HL-60 (cell line): ENCODE measurements around the gene OR8G1.

Experiments
- POLR2AphosphoS5 ChIP-seq: IDR thresholded peaks from 2 replicates; pipeline ENCODE4 v1.6.1; 2012; ENCODE audit warnings: low read depth
- SPI1 ChIP-seq: IDR thresholded peaks from 2 replicates; pipeline ENCODE4 v1.6.1; 2012; ENCODE audit warnings: low read depth, mild to moderate bottlenecking, borderline replicate concordance
- TF ChIP-seq, protein P1 (sequence below): IDR thresholded peaks from one replicate; pipeline ENCODE4 v1.5.1; 2011; ENCODE audit warnings: low read length, control low read depth, inconsistent platforms; ENCODE audit not compliant: insufficient read depth
- TF ChIP-seq, protein P2 (sequence below): IDR thresholded peaks from 2 replicates; pipeline ENCODE4 v1.6.1; 2012; ENCODE audit warnings: low read depth; ENCODE audit not compliant: insufficient replicate concordance

DNA sequence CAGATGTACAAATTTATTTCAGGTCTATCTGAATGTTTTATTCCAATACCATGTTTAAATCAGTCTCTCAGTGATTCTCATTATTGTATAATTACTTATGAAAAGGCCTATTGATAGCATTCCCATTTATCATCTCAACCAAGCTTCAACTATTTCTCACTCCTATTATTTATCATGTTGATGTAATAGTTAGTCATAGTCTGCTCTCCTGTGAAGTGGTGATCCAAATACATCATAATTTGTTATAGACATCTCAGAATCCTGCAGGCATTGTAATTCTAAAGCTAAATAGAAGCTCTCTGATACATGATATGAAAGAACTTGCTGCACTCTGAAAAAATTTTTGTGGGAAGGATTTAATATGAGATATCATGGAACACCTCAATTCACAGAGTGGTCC lies 21.8 kb upstream of the OR8G1 start:
- TF ChIP-seq, protein P1, sequence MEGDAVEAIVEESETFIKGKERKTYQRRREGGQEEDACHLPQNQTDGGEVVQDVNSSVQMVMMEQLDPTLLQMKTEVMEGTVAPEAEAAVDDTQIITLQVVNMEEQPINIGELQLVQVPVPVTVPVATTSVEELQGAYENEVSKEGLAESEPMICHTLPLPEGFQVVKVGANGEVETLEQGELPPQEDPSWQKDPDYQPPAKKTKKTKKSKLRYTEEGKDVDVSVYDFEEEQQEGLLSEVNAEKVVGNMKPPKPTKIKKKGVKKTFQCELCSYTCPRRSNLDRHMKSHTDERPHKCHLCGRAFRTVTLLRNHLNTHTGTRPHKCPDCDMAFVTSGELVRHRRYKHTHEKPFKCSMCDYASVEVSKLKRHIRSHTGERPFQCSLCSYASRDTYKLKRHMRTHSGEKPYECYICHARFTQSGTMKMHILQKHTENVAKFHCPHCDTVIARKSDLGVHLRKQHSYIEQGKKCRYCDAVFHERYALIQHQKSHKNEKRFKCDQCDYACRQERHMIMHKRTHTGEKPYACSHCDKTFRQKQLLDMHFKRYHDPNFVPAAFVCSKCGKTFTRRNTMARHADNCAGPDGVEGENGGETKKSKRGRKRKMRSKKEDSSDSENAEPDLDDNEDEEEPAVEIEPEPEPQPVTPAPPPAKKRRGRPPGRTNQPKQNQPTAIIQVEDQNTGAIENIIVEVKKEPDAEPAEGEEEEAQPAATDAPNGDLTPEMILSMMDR = no peak
- TF ChIP-seq POLR2AphosphoS5 (no peak), SPI1 (no peak)
- TF ChIP-seq, protein P2, sequence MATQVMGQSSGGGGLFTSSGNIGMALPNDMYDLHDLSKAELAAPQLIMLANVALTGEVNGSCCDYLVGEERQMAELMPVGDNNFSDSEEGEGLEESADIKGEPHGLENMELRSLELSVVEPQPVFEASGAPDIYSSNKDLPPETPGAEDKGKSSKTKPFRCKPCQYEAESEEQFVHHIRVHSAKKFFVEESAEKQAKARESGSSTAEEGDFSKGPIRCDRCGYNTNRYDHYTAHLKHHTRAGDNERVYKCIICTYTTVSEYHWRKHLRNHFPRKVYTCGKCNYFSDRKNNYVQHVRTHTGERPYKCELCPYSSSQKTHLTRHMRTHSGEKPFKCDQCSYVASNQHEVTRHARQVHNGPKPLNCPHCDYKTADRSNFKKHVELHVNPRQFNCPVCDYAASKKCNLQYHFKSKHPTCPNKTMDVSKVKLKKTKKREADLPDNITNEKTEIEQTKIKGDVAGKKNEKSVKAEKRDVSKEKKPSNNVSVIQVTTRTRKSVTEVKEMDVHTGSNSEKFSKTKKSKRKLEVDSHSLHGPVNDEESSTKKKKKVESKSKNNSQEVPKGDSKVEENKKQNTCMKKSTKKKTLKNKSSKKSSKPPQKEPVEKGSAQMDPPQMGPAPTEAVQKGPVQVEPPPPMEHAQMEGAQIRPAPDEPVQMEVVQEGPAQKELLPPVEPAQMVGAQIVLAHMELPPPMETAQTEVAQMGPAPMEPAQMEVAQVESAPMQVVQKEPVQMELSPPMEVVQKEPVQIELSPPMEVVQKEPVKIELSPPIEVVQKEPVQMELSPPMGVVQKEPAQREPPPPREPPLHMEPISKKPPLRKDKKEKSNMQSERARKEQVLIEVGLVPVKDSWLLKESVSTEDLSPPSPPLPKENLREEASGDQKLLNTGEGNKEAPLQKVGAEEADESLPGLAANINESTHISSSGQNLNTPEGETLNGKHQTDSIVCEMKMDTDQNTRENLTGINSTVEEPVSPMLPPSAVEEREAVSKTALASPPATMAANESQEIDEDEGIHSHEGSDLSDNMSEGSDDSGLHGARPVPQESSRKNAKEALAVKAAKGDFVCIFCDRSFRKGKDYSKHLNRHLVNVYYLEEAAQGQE = no peak
